ENCODE measurements around the gene ANKS1B.

The ANKS1B gene

DNA sequence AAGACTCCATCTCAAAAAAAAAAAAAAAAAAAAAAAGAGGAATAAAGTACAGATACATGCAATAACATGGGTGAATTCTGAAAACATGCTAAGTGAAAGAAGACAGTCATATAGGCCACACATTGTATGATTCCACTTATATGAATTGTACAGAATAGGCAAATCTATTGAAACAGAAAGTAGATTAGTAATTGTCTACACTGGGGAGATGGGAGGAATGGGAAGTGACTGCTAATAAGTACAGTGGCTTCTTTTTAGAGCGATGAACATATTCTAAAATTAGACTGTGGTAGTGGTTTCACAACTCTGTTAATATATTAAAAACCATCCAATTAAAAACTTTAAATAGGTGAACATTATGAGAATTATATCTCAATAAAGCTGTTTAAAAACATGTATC lies 74.4 kb downstream of the ANKS1B start:
- Histone ChIP-seq H3K36me3 (ENCODE audit: insufficient read depth, insufficient read length, low read length) (no peaks in the 10 kb centered on the region), H3K9ac (ENCODE audit: insufficient read length, low read depth) (no peak overlapping the region), H3K27me3 (ENCODE audit: insufficient read depth, insufficient read length) (no peaks in the 10 kb centered on the region), H3K4me3 (ENCODE audit: insufficient read length, low read depth) (no peak overlapping the region), H3K4me1 (ENCODE audit: insufficient read depth, insufficient read length) (no peaks in the 10 kb centered on the region), H3K9me3 (ENCODE audit: insufficient read depth, low read length) (no peaks in the 10 kb centered on the region)
- no peak for DNase-seq (ENCODE audit: low read depth, low spot score)
- TF ChIP-seq SUZ12 (IDR thresholded peaks at IDR 0.05; ENCODE audit: extremely low read depth, insufficient read depth, insufficient read length): no peak
- no peak for TF ChIP-seq YY1 (IDR thresholded peaks at IDR 0.05; ENCODE audit: insufficient read depth, insufficient read length)
- TF ChIP-seq ZNF274 (IDR thresholded peaks at IDR 0.05; ENCODE audit: low read depth, low read length): no peak

GRCh38 chr12:99906786-99907579 lies 77.8 kb downstream of the ANKS1B start:
- no peaks in the 10 kb centered on the region for H3K36me3 ChIP-seq (ENCODE audit: insufficient read depth, insufficient read length, low read length)
- no peak overlapping the region for H3K4me3 ChIP-seq (ENCODE audit: insufficient read length, low read depth)
- no peak for DNase-seq (ENCODE audit: low read depth, low spot score)
- H3K4me1 ChIP-seq (ENCODE audit: insufficient read depth, insufficient read length): no peaks in the 10 kb centered on the region
- no peak overlapping the region for H3K9ac ChIP-seq (ENCODE audit: insufficient read length, low read depth)
- H3K27me3 ChIP-seq (ENCODE audit: insufficient read depth, insufficient read length): no peaks in the 10 kb centered on the region
- TF ChIP-seq ZNF274 (IDR thresholded peaks at IDR 0.05; ENCODE audit: low read depth, low read length) (no peak), YY1 (IDR thresholded peaks at IDR 0.05; ENCODE audit: insufficient read depth, insufficient read length) (no peak), SUZ12 (IDR thresholded peaks at IDR 0.05; ENCODE audit: extremely low read depth, insufficient read depth, insufficient read length) (no peak)
- H3K9me3 ChIP-seq (ENCODE audit: insufficient read depth, low read length): no peaks in the 10 kb centered on the region

GRCh38 chr12:99901181-99901580 lies 83.6 kb downstream of the ANKS1B start:
- H3K36me3 ChIP-seq (ENCODE audit: insufficient read depth, insufficient read length, low read length): no peaks in the 10 kb centered on the region
- no peak overlapping the region for H3K9ac ChIP-seq (ENCODE audit: insufficient read length, low read depth)
- H3K9me3 ChIP-seq (ENCODE audit: insufficient read depth, low read length): no peaks in the 10 kb centered on the region
- TF ChIP-seq YY1 (IDR thresholded peaks at IDR 0.05; ENCODE audit: insufficient read depth, insufficient read length): no peak
- TF ChIP-seq SUZ12 (IDR thresholded peaks at IDR 0.05; ENCODE audit: extremely low read depth, insufficient read depth, insufficient read length): no peak
- TF ChIP-seq ZNF274 (IDR thresholded peaks at IDR 0.05; ENCODE audit: low read depth, low read length): no peak
- no peaks in the 10 kb centered on the region for H3K4me1 ChIP-seq (ENCODE audit: insufficient read depth, insufficient read length)
- no peak overlapping the region for H3K4me3 ChIP-seq (ENCODE audit: insufficient read length, low read depth)
- DNase-seq (ENCODE audit: low read depth, low spot score): no peak
- no peaks in the 10 kb centered on the region for H3K27me3 ChIP-seq (ENCODE audit: insufficient read depth, insufficient read length)

DNA sequence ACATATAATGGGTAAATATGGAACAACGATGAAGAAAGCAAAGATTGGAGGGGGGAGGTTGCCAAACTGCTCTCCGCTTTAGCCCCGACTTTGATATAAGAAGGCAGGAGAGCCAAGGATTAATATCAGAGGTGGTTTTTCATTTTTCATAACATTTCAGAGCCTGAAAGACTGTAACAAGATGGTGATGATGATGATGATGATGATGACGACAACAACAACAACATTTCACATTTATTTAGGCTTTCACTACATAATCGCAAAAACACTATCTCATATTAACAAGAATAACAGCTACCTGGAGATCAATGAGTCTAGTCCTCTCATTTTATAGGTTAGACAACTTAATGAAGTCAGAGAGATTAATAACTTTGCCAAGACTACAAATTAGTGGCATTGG lies 86.1 kb downstream of the ANKS1B start:
- TF ChIP-seq ZNF274 (IDR thresholded peaks at IDR 0.05; ENCODE audit: low read depth, low read length) (no peak), SUZ12 (IDR thresholded peaks at IDR 0.05; ENCODE audit: extremely low read depth, insufficient read depth, insufficient read length) (no peak), YY1 (IDR thresholded peaks at IDR 0.05; ENCODE audit: insufficient read depth, insufficient read length) (no peak)
- Histone ChIP-seq H3K36me3 (ENCODE audit: insufficient read depth, insufficient read length, low read length) (no peaks in the 10 kb centered on the region), H3K4me1 (ENCODE audit: insufficient read depth, insufficient read length) (no peaks in the 10 kb centered on the region), H3K9ac (ENCODE audit: insufficient read length, low read depth) (no peak overlapping the region), H3K27me3 (ENCODE audit: insufficient read depth, insufficient read length) (no peaks in the 10 kb centered on the region), H3K9me3 (ENCODE audit: insufficient read depth, low read length) (no peaks in the 10 kb centered on the region), H3K4me3 (ENCODE audit: insufficient read length, low read depth) (no peak overlapping the region)
- no peak for DNase-seq (ENCODE audit: low read depth, low spot score)

DNA sequence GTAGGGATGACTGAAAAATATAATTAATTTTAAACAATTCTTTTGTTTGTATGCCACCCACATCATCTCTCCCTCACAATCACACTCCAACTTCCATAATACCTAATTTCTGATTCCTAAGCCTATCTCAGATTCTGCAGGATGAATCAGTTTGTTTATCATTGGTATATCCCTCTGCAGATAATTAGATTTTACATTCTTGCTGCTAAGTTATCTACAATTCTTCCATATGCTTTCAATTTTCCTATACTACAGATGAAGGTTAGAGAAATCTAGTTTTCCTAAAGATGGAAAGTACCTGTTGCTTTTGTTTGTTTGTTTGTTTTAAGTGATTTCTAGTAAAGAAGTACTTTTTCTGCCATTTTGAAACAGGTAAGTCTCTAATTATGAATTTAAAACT lies 105.3 kb downstream of the ANKS1B start:
- Histone ChIP-seq H3K9me3 (ENCODE audit: insufficient read depth, low read length) (no peaks in the 10 kb centered on the region), H3K9ac (ENCODE audit: insufficient read length, low read depth) (no peak overlapping the region), H3K4me3 (ENCODE audit: insufficient read length, low read depth) (no peak overlapping the region), H3K36me3 (ENCODE audit: insufficient read depth, insufficient read length, low read length) (no peaks in the 10 kb centered on the region), H3K4me1 (ENCODE audit: insufficient read depth, insufficient read length) (no peaks in the 10 kb centered on the region), H3K27me3 (ENCODE audit: insufficient read depth, insufficient read length) (no peaks in the 10 kb centered on the region)
- DNase-seq (ENCODE audit: low read depth, low spot score): no peak
- no peak for TF ChIP-seq YY1 (IDR thresholded peaks at IDR 0.05; ENCODE audit: insufficient read depth, insufficient read length)
- no peak for TF ChIP-seq ZNF274 (IDR thresholded peaks at IDR 0.05; ENCODE audit: low read depth, low read length)
- TF ChIP-seq SUZ12 (IDR thresholded peaks at IDR 0.05; ENCODE audit: extremely low read depth, insufficient read depth, insufficient read length): no peak

DNA sequence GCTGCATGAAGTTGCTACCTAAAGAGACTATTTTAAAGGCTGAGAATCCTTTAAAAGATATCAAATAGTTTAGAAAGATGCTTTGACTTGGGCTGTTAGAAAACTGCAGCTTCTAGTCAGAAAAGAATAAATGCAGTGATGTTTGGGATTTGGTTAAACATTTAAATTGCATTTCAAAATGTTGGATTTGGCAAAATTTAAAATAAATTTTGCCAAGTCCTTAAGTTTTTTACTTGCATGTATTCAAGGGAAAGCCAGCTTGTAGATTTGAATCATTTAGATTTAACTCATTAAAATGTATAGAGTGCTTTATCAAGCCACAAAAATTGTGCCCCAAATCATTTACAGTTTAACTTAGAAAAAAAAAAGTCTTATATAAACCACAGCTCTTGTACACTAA lies 109.7 kb downstream of the ANKS1B start:
- H3K9me3 ChIP-seq (ENCODE audit: insufficient read depth, low read length): no peaks in the 10 kb centered on the region
- no peaks in the 10 kb centered on the region for H3K36me3 ChIP-seq (ENCODE audit: insufficient read depth, insufficient read length, low read length)
- TF ChIP-seq ZNF274 (IDR thresholded peaks at IDR 0.05; ENCODE audit: low read depth, low read length): no peak
- no peak for TF ChIP-seq SUZ12 (IDR thresholded peaks at IDR 0.05; ENCODE audit: extremely low read depth, insufficient read depth, insufficient read length)
- no peak for TF ChIP-seq YY1 (IDR thresholded peaks at IDR 0.05; ENCODE audit: insufficient read depth, insufficient read length)
- DNase-seq (ENCODE audit: low read depth, low spot score): no peak
- no peaks in the 10 kb centered on the region for H3K4me1 ChIP-seq (ENCODE audit: insufficient read depth, insufficient read length)
- no peak overlapping the region for H3K4me3 ChIP-seq (ENCODE audit: insufficient read length, low read depth)
- H3K27me3 ChIP-seq (ENCODE audit: insufficient read depth, insufficient read length): no peaks in the 10 kb centered on the region
- no peak overlapping the region for H3K9ac ChIP-seq (ENCODE audit: insufficient read length, low read depth)

- H3K4me1 ChIP-seq (ENCODE audit: insufficient read depth, insufficient read length): no peaks in the 10 kb centered on the region
- TF ChIP-seq SUZ12 (IDR thresholded peaks at IDR 0.05; ENCODE audit: extremely low read depth, insufficient read depth, insufficient read length) (no peak), ZNF274 (IDR thresholded peaks at IDR 0.05; ENCODE audit: low read depth, low read length) (no peak), YY1 (IDR thresholded peaks at IDR 0.05; ENCODE audit: insufficient read depth, insufficient read length) (no peak)
- no peak for DNase-seq (ENCODE audit: low read depth, low spot score)
- H3K27me3 ChIP-seq (ENCODE audit: insufficient read depth, insufficient read length): no peaks in the 10 kb centered on the region
- no peak overlapping the region for H3K4me3 ChIP-seq (ENCODE audit: insufficient read length, low read depth)
- H3K9ac ChIP-seq (ENCODE audit: insufficient read length, low read depth): no peak overlapping the region
- H3K9me3 ChIP-seq (ENCODE audit: insufficient read depth, low read length): no peaks in the 10 kb centered on the region
- no peaks in the 10 kb centered on the region for H3K36me3 ChIP-seq (ENCODE audit: insufficient read depth, insufficient read length, low read length)
Observed at GRCh38 chr12:99870085-99870484, 114.7 kb downstream of the ANKS1B start.
